NCI-H2107 treated with DMSO at 0.1 percent for 48 hours (cell line): ENCODE data around the gene TP53BP2.
"Not testable (repeated sequence)": the region's sequence is repeated elsewhere in the genome, so short reads cannot be mapped to it uniquely, and the experiment has no call there.

Experiments used
- DNase-seq: peaks from one replicate; lab custom pipeline; 2025; ENCODE audit not compliant: unreplicated experiment; lab: John Stamatoyannopoulos, UW

TP53BP2 gene

GRCh38 chr1:223856386-223856785 lies 10.6 kb upstream of the TP53BP2 start:
- DNase-seq = no peak

- DNase-seq = no peak
Measured at GRCh38 chr1:223853748-223854147, 8.0 kb upstream of the TP53BP2 start.

GRCh38 chr1:223853275-223853674 lies 7.5 kb upstream of the TP53BP2 start:
- DNase-seq = no peak

- DNase-seq = no peak
Measured at GRCh38 chr1:223852337-223852736, 6.6 kb upstream of the TP53BP2 start.

- peak; percentile 79 for DNase-seq
Measured at GRCh38 chr1:223849352-223850254, 3.9 kb upstream of the TP53BP2 start.

GRCh38 chr1:223848536-223848935 lies 2.8 kb upstream of the TP53BP2 start:
- DNase-seq = no peak

GRCh38 chr1:223847781-223848345 lies 2.1 kb upstream of the TP53BP2 start:
- DNase-seq = no peak

GRCh38 chr1:223845037-223845809 lies 524 bp downstream of the TP53BP2 start:
- DNase-seq = peak; percentile 71

- no peak for DNase-seq
Measured at GRCh38 chr1:223844787-223845036, 1.0 kb downstream of the TP53BP2 start.

GRCh38 chr1:223843934-223844786 lies 1.6 kb downstream of the TP53BP2 start:
- DNase-seq = no peak

GRCh38 chr1:223842784-223843183 lies 3.0 kb downstream of the TP53BP2 start:
- no peak for DNase-seq

GRCh38 chr1:223841977-223842623 lies 3.6 kb downstream of the TP53BP2 start:
- DNase-seq = not testable (repeated sequence)

- DNase-seq = no peak
Measured at GRCh38 chr1:223840254-223840653, 5.5 kb downstream of the TP53BP2 start.

GRCh38 chr1:223838125-223838854 lies 7.5 kb downstream of the TP53BP2 start:
- no peak for DNase-seq

- no peak for DNase-seq
Measured at GRCh38 chr1:223837687-223838086, 8.1 kb downstream of the TP53BP2 start.

- no peak for DNase-seq
Measured at GRCh38 chr1:223837206-223837605, 8.5 kb downstream of the TP53BP2 start.

GRCh38 chr1:223836586-223836985 lies 9.2 kb downstream of the TP53BP2 start:
- no peak for DNase-seq

GRCh38 chr1:223835754-223836153 lies 10.0 kb downstream of the TP53BP2 start:
- DNase-seq = no peak

- no peak for DNase-seq
Measured at GRCh38 chr1:223834660-223835263, 11.0 kb downstream of the TP53BP2 start.

GRCh38 chr1:223833948-223834347 lies 11.8 kb downstream of the TP53BP2 start:
- DNase-seq = no peak
